GM21528 (cell line): ENCODE data around the gene ITPK1.
"Not testable (repeated sequence)": the region's sequence is repeated elsewhere in the genome, so short reads cannot be mapped to it uniquely, and the experiment has no call there.

Experiments
- ATAC-seq: cut with Tn5 transposase; IDR thresholded peaks from one replicate; pipeline ENCODE4 v1.9.1; 2021; ENCODE audit warnings: mild to moderate bottlenecking, moderate library complexity; ENCODE audit not compliant: unreplicated experiment, low FRiP score

ITPK1 gene

GRCh38 chr14:93115821-93116675 lies at the start of gene ITPK1:
Gene ITPK1, minus strand, starts transcription at chr14:93115925. Its CDS starts 762 bp downstream, at chr14:93115163.
- ATAC-seq = peak; percentile 68

DNA sequence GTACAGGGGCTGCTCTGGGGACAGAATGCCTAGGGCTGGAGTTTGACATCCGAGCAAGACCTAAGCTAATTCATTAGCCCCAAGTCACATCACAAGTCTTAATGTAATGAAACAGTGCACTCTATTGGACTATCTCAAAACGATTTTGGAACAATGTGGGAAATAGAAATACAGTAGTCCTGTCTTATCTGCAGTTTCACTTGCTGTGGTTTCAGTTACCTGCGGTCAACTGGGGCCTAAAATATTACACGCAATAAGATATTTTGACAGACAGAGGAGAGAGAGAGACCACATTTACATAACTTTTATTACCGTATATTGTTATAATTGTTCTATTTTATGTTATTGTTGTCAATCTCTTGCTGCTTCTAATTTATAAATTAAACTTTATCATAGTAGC lies 47.8 kb upstream of the ITPK1 start:
- ATAC-seq = no peak

DNA sequence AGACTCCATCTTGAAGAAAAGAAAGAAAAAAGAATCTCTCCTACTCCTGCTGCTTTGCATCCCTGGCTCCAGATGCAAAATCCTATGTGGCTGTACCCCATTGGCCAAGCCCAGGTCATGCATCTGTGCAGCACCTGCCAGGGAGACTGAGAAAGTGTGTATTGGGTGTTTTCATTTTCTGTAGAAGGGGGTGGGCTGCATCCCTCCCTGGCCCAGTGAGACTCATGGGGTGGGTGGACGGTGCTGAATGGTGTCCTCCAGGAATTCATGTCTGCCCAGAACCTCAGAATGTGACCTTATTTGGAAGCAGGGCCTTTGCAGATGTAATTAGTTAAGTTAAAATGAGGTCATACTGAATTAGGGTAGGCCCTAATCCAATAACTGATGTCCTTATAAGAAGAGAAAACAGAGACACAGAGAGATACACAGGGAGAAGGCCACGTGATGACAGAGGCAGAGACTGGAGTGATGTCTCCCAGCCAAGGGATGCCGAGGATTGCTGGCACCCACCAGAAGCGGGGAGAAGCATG lies 45.8 kb upstream of the ITPK1 start:
- no peak for ATAC-seq

- no peak for ATAC-seq
These were observed 44.7 kb upstream of the ITPK1 start for GRCh38 chr14:93160353-93160801.

GRCh38 chr14:93159625-93160352 lies 44.1 kb upstream of the ITPK1 start:
- ATAC-seq = not testable (repeated sequence)

- not testable (repeated sequence) for ATAC-seq
These were observed 42.6 kb upstream of the ITPK1 start for GRCh38 chr14:93158349-93158748.

- no peak for ATAC-seq
These were observed 41.1 kb upstream of the ITPK1 start for GRCh38 chr14:93156693-93157369.

- no peak for ATAC-seq
These were observed 39.9 kb upstream of the ITPK1 start for GRCh38 chr14:93155667-93156066.

- no peak for ATAC-seq
These were observed 37.4 kb upstream of the ITPK1 start for GRCh38 chr14:93153121-93153520.

GRCh38 chr14:93150227-93151208 lies 34.8 kb upstream of the ITPK1 start:
- no peak for ATAC-seq

GRCh38 chr14:93148979-93149378 lies 33.3 kb upstream of the ITPK1 start:
- no peak for ATAC-seq

- no peak for ATAC-seq
These were observed 30.4 kb upstream of the ITPK1 start for GRCh38 chr14:93146119-93146518.

DNA sequence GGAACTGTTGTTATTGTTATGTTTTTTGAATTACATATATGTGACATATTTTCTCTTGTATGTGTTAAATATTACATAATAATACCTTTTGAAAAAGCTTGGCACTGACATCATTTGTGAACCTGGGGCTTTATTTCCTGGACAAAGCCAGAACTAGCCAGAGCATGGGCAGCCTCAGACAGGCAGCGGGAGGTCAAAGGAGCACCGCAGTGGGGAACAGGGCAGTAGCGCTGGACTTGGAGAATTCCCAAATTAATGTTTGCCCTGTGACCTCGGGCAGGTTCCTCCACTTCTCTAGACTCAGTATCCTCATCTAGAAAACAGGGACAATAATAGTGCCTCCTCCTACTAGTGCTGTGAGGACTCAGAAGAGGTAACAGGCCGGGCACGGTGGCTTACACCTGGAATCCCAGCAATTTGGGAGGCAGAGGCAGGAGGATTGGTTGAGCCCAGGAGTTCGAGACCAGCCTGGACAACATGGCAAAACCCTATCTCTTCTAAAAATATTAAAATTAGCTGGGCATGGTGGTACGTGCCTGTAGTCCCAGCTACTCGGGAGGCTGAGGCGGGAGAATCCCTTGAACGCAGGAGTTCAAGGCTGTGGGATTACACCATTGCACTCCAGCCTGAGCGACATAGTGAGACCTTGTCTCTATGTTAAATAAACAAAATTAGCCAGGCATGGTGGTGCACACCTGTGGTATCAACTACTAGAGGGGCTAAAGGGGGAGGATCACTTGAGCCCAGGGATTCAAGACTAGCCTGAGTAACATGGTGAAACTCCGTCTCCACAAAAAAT lies 27.3 kb upstream of the ITPK1 start:
- no peak for ATAC-seq

- ATAC-seq = no peak
These were observed 22.1 kb upstream of the ITPK1 start for GRCh38 chr14:93137864-93138263.

GRCh38 chr14:93136508-93136907 lies 20.8 kb upstream of the ITPK1 start:
- ATAC-seq = not testable (repeated sequence)

GRCh38 chr14:93136009-93136408 lies 20.3 kb upstream of the ITPK1 start:
- ATAC-seq = no peak

- ATAC-seq = no peak
These were observed 19.7 kb upstream of the ITPK1 start for GRCh38 chr14:93135399-93135798.

DNA sequence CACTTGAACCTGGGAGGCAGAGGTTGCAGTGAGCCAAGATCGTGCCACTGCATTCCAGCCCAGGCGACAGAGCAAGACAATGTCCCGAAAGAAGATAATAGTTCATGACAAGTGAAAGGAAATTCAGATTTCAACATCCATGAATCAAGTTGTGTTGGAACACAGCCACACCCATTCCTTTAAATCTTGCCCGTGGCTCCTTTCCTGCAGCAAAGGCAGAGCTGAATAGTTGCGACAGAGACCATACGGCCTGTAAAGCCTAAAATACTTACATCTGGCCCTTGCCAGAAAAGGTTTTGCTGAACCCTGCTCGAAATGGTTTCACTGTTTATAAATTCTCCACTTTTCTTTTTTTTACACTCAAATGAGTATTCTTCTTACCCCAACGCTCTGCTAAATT lies 17.7 kb upstream of the ITPK1 start:
- ATAC-seq = no peak
